NT2/D1 (cell line): ENCODE results near the gene LRRC34.

Experiments
- DNase-seq: peaks from one replicate; pipeline ENCODE4 v3.0.0-alpha.2; 2011; ENCODE audit warnings: low read depth, low spot score
- H3K27me3 ChIP-seq: 2 replicates; pipeline ENCODE4 v1.6.0; 2011; ENCODE audit warnings: mild to moderate bottlenecking; ENCODE audit not compliant: insufficient read length, insufficient read depth
- H3K36me3 ChIP-seq: 2 replicates; pipeline ENCODE4 v1.6.1; 2011; ENCODE audit warnings: mild to moderate bottlenecking, low read length, mixed read lengths; ENCODE audit not compliant: insufficient read depth, insufficient read length
- H3K4me1 ChIP-seq: 2 replicates; pipeline ENCODE4 v1.5.1; 2011; ENCODE audit not compliant: insufficient read depth, insufficient read length
- H3K4me3 ChIP-seq: 2 replicates; pipeline ENCODE4 v1.5.1; 2011; ENCODE audit warnings: low read depth; ENCODE audit not compliant: insufficient read length
- H3K9ac ChIP-seq: 2 replicates; pipeline ENCODE4 v1.6.0; 2011; ENCODE audit warnings: low read depth; ENCODE audit not compliant: insufficient read length
- H3K9me3 ChIP-seq: 2 replicates; pipeline ENCODE4 v1.5.1; 2011; ENCODE audit warnings: mild to moderate bottlenecking, low read length; ENCODE audit not compliant: insufficient read depth
- SUZ12 ChIP-seq: IDR thresholded peaks from 2 replicates; pipeline ENCODE4 v1.6.1; 2011; ENCODE audit not compliant: insufficient read length, insufficient read depth; ENCODE audit errors: extremely low read depth
- YY1 ChIP-seq: IDR thresholded peaks from 2 replicates; pipeline ENCODE4 v1.6.1; 2011; ENCODE audit not compliant: insufficient read length, insufficient read depth
- ZNF274 ChIP-seq: IDR thresholded peaks from 2 replicates; pipeline ENCODE4 v1.6.1; 2011; ENCODE audit warnings: mild to moderate bottlenecking, low read depth, low read length

The LRRC34 gene, protein sequence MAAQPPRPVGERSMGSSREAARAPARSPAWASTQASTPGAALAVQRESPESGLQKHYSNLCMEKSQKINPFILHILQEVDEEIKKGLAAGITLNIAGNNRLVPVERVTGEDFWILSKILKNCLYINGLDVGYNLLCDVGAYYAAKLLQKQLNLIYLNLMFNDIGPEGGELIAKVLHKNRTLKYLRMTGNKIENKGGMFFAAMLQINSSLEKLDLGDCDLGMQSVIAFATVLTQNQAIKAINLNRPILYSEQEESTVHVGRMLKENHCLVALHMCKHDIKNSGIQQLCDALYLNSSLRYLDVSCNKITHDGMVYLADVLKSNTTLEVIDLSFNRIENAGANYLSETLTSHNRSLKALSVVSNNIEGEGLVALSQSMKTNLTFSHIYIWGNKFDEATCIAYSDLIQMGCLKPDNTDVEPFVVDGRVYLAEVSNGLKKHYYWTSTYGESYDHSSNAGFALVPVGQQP

DNA sequence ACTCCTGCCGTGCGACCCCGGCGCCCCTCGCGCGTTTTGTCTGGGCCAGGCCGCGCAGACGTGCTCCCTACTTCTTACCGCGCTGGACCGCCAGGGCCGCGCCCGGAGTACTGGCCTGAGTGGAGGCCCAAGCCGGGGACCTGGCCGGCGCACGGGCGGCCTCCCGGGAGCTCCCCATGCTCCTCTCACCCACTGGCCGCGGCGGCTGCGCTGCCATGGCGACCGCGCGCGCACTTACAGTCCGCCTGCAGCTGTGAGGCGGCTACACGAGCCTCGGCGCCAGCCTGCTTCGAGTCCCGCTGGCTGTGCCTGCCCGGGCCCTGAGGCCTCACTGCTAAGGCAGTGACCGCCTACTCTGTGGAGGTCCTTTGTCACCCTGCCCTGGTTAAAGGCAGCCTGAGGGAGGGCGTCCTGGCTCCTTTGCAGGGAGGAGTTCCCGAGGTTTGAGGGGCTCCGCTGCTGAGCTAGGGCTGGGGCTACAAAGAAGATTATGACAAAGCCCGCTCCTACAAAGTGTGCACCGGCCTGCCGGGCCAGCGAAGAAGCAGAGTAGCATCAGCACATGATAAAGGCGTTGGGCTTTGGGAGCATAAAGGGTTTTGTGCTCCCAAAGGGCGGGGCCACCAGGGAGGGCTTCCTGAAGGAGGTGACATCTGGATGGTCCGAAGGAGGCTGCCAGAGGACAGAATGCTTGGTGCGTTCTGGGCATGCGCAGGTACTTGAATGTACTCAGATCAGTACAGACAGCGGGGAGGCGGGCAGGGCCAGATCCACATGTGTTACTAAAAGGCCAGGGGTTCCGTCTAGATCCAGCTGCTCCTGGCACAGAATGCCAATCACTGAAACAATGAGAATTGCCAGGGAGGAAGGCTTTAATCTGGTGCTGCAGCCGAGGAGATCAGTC is at the start of gene LRRC34, which contains the start of gene LRRIQ4:
Gene LRRC34 (minus strand): TSS at position 573 of the 904 bp plus-strand sequence. CDS start 356 bp downstream, at position 217.
Gene LRRIQ4 (plus strand): TSS at position 539 of the 904 bp plus-strand sequence. CDS start 9,052 bp downstream, outside the sequence.
- H3K9me3 ChIP-seq: peaks cover 12% of the 10 kb centered on the region
- H3K36me3 ChIP-seq: no peaks in the 10 kb centered on the region
- peaks cover 5% of the 10 kb centered on the region for H3K4me1 ChIP-seq
- peak within 1 kb of the TSS; percentile 86 for H3K9ac ChIP-seq
- H3K27me3 ChIP-seq: peaks cover 2% of the 10 kb centered on the region
- DNase-seq: peak; percentile 89
- TF ChIP-seq YY1 (no peak), ZNF274 (no peak), SUZ12 (no peak)
- peak within 1 kb of the TSS; percentile 85 for H3K4me3 ChIP-seq

DNA sequence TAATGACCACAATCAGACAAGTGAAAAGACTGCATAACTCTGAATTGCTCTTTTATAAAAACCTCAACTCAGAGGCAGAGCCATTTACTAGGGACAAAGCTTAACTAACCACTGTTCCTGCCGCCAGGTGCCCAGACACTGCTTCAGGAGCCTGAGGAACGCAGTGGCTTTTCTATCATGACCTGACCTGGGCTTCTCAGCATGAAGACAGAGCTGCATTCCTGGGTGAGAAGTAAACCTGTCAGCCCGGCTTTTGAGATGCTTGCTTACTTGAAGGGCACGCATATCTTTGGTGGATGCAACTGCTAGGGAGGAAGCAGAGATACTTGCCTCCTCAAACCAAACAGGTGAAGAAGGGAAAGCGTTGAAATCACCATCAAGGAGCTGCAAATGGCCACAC is 49.2 kb upstream of the LRRC34 start:
- Histone ChIP-seq H3K36me3 (no peaks in the 10 kb centered on the region), H3K4me3 (no peak overlapping the region), H3K9ac (no peak overlapping the region), H3K9me3 (no peaks in the 10 kb centered on the region), H3K27me3 (no peaks in the 10 kb centered on the region), H3K4me1 (no peaks in the 10 kb centered on the region)
- peak; percentile 27 for DNase-seq
- TF ChIP-seq SUZ12: no peak
- TF ChIP-seq YY1: no peak
- TF ChIP-seq ZNF274: no peak

DNA sequence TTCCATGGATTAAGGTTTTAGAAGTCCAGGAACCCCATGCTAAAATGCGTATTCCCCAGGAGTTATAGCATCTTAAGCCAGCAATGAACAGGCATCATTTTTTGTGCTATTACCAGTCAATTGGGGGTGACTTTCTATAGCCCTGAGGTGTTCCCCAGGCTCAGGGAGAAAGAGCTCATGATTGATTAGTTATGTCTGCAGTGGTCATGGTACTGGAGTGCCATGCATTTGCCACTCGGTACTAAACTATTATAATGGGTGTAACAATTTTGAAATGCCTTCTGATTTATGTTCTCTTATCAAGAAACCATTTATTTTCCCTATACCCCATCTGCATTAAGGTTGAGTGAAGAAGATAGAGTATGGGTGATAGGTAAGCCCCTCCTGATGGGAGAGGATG is 45.1 kb upstream of the LRRC34 start:
- H3K27me3 ChIP-seq: no peaks in the 10 kb centered on the region

DNA sequence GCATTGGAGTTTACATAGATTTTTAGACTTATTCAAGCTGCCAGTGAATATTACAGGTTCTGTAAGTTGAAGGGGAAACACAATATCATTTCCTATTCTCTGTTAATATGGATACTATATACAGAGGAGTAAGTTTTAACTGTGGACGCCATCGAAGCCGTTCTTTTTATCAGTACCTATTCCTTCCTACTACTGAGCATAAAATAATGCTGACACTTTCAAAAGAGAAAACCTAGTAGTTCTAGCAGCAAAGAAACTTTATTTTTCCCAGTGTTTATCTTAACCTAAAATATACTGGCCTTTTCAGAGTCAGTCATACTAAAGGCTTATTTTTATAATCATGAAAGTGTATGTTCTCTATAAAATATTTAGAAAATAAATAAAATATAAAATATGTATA is 42.8 kb upstream of the LRRC34 start:
- no peak for DNase-seq
- no peak overlapping the region for H3K4me3 ChIP-seq
- H3K4me1 ChIP-seq: no peaks in the 10 kb centered on the region
- H3K9me3 ChIP-seq: no peaks in the 10 kb centered on the region
- no peak for TF ChIP-seq YY1
- TF ChIP-seq ZNF274: no peak
- TF ChIP-seq SUZ12: no peak
- no peak overlapping the region for H3K9ac ChIP-seq
- no peaks in the 10 kb centered on the region for H3K36me3 ChIP-seq
- H3K27me3 ChIP-seq: no peaks in the 10 kb centered on the region

More for the DNA sequence above, 45.1 kb upstream of the LRRC34 start:
- Histone ChIP-seq H3K9ac (no peak overlapping the region), H3K36me3 (no peaks in the 10 kb centered on the region), H3K9me3 (no peaks in the 10 kb centered on the region), H3K4me1 (no peaks in the 10 kb centered on the region), H3K4me3 (no peak overlapping the region)
- no peak for DNase-seq
- no peak for TF ChIP-seq SUZ12

DNA sequence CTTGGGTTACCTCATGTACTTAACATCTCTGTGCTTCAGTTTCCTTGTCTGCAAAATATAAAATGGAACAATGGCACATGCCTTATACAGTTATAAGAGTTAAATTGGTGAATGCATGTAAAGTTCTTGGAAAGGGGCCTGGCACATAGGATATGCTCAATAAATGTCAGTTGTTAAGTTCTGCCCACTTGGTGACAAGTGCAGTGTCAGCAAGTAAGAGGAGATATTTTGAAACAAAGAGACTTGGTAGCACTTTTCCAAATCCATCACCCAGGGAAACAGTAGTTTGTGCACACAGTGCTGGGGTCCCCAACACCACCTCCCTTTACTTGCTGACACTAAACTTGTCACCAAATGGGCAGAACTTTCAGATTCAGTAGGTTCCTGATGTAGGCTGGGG is 37.9 kb upstream of the LRRC34 start:
- H3K4me3 ChIP-seq: no peak overlapping the region
- H3K4me1 ChIP-seq: no peaks in the 10 kb centered on the region
- TF ChIP-seq ZNF274: no peak
- TF ChIP-seq SUZ12: no peak
- TF ChIP-seq YY1: no peak
- H3K9ac ChIP-seq: no peak overlapping the region
- no peaks in the 10 kb centered on the region for H3K36me3 ChIP-seq
- H3K27me3 ChIP-seq: no peaks in the 10 kb centered on the region
- DNase-seq: no peak
- no peaks in the 10 kb centered on the region for H3K9me3 ChIP-seq

DNA sequence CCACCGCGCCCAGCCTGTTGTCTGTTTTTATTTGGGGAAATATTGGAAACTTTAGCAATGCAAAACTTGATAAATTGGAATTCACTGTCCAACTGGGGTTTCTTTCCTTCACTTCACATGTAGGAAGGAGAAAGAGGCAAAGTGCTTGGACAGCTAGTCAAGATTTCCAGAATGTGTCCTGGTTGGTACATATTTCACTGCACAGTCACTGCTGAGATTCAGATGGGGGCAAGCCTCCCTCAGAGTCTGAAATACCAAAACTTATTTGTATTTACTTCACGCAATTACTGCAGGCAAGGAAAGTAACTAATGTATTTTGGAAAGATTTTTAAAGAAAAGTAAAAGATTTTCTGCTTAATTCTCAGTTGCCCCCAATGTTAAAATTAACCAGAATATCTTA is 36.0 kb upstream of the LRRC34 start:
- Histone ChIP-seq H3K4me1 (no peaks in the 10 kb centered on the region), H3K9me3 (no peaks in the 10 kb centered on the region), H3K36me3 (no peaks in the 10 kb centered on the region), H3K9ac (no peak overlapping the region), H3K4me3 (no peak overlapping the region), H3K27me3 (no peaks in the 10 kb centered on the region)
- no peak for TF ChIP-seq ZNF274
- no peak for TF ChIP-seq YY1
- TF ChIP-seq SUZ12: no peak
- DNase-seq: no peak

DNA sequence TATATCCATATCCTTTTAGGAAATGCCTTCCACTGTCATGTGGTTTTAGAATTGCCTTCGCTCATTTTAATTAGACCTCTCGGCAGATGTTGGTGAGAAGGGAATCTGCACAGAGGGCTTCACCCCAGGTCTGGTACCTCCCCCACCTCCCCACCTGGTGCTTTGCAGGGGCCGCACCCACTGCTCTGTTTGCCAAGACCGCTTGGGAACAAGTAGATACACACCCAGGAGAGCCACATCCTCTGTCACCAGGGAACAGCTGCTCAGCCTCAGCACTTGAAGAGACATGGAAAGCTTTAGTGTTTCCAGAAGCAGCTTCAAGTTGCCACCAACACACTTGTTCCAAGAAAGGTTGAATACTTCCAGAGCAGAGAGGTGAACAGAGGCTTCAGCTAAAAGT is 35.2 kb upstream of the LRRC34 start:
- H3K4me1 ChIP-seq: no peaks in the 10 kb centered on the region
- H3K27me3 ChIP-seq: no peaks in the 10 kb centered on the region
- H3K9me3 ChIP-seq: no peaks in the 10 kb centered on the region
- no peaks in the 10 kb centered on the region for H3K36me3 ChIP-seq
- TF ChIP-seq ZNF274 (no peak), YY1 (no peak), SUZ12 (no peak)
- no peak for DNase-seq
- H3K9ac ChIP-seq: no peak overlapping the region
- no peak overlapping the region for H3K4me3 ChIP-seq
